Erythroblast (primary cell): ENCODE data around the gene NPC1.

Experiments
- GATA1 ChIP-seq: IDR thresholded peaks from 2 replicates; pipeline ENCODE4 v1.6.1; 2011; ENCODE audit warnings: low read depth, mild to moderate bottlenecking, control low read depth, low read length, moderate library complexity
- POLR2A ChIP-seq: IDR thresholded peaks from 2 replicates; pipeline ENCODE4 v1.6.1; 2011; ENCODE audit warnings: mild to moderate bottlenecking, low read length

GRCh38 chr18:23512641-23513040, 73.7 kb downstream of the NPC1 start:
- TF ChIP-seq POLR2A (no peak), GATA1 (no peak)
